ENCODE measurements around the gene ADAMTS3. TPM values are rescaled to one million over a fixed set of nuclear protein-coding genes. Genes with fewer than 3 reads are reported as not detected.

ADAMTS3 gene
- total and polyA plus RNA-seq, 9 of the 15 experiments (the other 6 are each of a cell fraction or from before 2014, with no cell fraction given), result 4.0 to 18.0 (median 12.1) TPM

- TF ChIP-seq, protein P1, sequence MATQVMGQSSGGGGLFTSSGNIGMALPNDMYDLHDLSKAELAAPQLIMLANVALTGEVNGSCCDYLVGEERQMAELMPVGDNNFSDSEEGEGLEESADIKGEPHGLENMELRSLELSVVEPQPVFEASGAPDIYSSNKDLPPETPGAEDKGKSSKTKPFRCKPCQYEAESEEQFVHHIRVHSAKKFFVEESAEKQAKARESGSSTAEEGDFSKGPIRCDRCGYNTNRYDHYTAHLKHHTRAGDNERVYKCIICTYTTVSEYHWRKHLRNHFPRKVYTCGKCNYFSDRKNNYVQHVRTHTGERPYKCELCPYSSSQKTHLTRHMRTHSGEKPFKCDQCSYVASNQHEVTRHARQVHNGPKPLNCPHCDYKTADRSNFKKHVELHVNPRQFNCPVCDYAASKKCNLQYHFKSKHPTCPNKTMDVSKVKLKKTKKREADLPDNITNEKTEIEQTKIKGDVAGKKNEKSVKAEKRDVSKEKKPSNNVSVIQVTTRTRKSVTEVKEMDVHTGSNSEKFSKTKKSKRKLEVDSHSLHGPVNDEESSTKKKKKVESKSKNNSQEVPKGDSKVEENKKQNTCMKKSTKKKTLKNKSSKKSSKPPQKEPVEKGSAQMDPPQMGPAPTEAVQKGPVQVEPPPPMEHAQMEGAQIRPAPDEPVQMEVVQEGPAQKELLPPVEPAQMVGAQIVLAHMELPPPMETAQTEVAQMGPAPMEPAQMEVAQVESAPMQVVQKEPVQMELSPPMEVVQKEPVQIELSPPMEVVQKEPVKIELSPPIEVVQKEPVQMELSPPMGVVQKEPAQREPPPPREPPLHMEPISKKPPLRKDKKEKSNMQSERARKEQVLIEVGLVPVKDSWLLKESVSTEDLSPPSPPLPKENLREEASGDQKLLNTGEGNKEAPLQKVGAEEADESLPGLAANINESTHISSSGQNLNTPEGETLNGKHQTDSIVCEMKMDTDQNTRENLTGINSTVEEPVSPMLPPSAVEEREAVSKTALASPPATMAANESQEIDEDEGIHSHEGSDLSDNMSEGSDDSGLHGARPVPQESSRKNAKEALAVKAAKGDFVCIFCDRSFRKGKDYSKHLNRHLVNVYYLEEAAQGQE (IDR thresholded peaks at IDR 0.05; ENCODE audit: borderline replicate concordance), result no peak
- TF ChIP-seq, protein P1 (CRISPR knock-in tag; IDR thresholded peaks at IDR 0.05; ENCODE audit: low read depth), result no peak
- TF ChIP-seq ATF2 (CRISPR knock-in tag; IDR thresholded peaks at IDR 0.05), result no peak
These were observed 267.3 kb downstream of the ADAMTS3 start (continued) for GRCh38 chr4:72301759-72302158.

Data from K562 (cell line).